NCI-H2107 (cell line): Measurements from ENCODE around the gene GTF2H2C_2.
"Not testable (repeated sequence)": the region's sequence is repeated elsewhere in the genome, so short reads cannot be mapped to it uniquely, and the experiment has no call there.

Source experiments
- DNase-seq: peaks from one replicate; lab custom pipeline; 2025; lab: John Stamatoyannopoulos, UW

Gene GTF2H2C_2

GRCh38 chr5:70415117-70415516, at the start of gene GTF2H2C_2:
Gene GTF2H2C_2 (plus strand): TSS chr5:70415368.
- not testable (repeated sequence) for DNase-seq

- not testable (repeated sequence) for DNase-seq
Observed at GRCh38 chr5:70400984-70401686, 14.0 kb upstream of the GTF2H2C_2 start.

- DNase-seq: not testable (repeated sequence)
Observed at GRCh38 chr5:70421322-70421721, 6.2 kb downstream of the GTF2H2C_2 start.

GRCh38 chr5:70423215-70423614, 8.0 kb downstream of the GTF2H2C_2 start:
- DNase-seq: not testable (repeated sequence)

GRCh38 chr5:70438518-70438917, 23.4 kb downstream of the GTF2H2C_2 start:
- DNase-seq: not testable (repeated sequence)

- DNase-seq: not testable (repeated sequence)
Observed at GRCh38 chr5:70449565-70449964, 34.4 kb downstream of the GTF2H2C_2 start.

GRCh38 chr5:70451249-70451984, 36.2 kb downstream of the GTF2H2C_2 start:
- not testable (repeated sequence) for DNase-seq

- not testable (repeated sequence) for DNase-seq
Observed at GRCh38 chr5:70457093-70457492, 41.9 kb downstream of the GTF2H2C_2 start.

GRCh38 chr5:70459188-70459587, 44.0 kb downstream of the GTF2H2C_2 start:
- DNase-seq: not testable (repeated sequence)

GRCh38 chr5:70461984-70462383, 46.8 kb downstream of the GTF2H2C_2 start:
- not testable (repeated sequence) for DNase-seq

- DNase-seq: not testable (repeated sequence)
Observed at GRCh38 chr5:70464019-70464637, 49.0 kb downstream of the GTF2H2C_2 start.

- DNase-seq: not testable (repeated sequence)
Observed at GRCh38 chr5:70469926-70470509, 54.9 kb downstream of the GTF2H2C_2 start.
